Skeletal muscle tissue (tissue), 4 donors: ENCODE data around the gene CST4. TPM values are rescaled to one million over a fixed set of nuclear protein-coding genes. Genes with fewer than 3 reads are reported as not detected.
"Not testable (repeated sequence)": the region's sequence is repeated elsewhere in the genome, so short reads cannot be mapped to it uniquely, and the experiment has no call there.

Experiments used
- H3K27ac ChIP-seq: one replicate; pipeline ENCODE4 v1.7.0; 2013; ENCODE audit warnings: mild to moderate bottlenecking, low read depth, low read length, inconsistent platforms
- H3K27me3 ChIP-seq, 3 donors: one replicate each; pipeline ENCODE4 v1.7.0; 2013; ENCODE audit warnings: low read length in 3 of 3; ENCODE audit not compliant: control insufficient read depth in 3 of 3, insufficient read depth in 3 of 3
- H3K36me3 ChIP-seq, 3 donors: one replicate each; pipeline ENCODE4 v1.7.0; 2013; ENCODE audit warnings: low read length in 3 of 3; ENCODE audit not compliant: control insufficient read depth in 3 of 3, insufficient read depth in 3 of 3
- H3K4me1 ChIP-seq, 3 donors: one replicate each; pipeline ENCODE4 v1.7.0; 2013; ENCODE audit warnings: low read length in 3 of 3, mild to moderate bottlenecking in 3 of 3; ENCODE audit not compliant: control insufficient read depth in 3 of 3, insufficient read depth in 3 of 3
- H3K4me3 ChIP-seq, 3 donors: one replicate each; pipeline ENCODE4 v1.7.0; 2013; ENCODE audit warnings: low read length in 3 of 3
- H3K9ac ChIP-seq, 3 donors: one replicate each; pipeline ENCODE4 v1.7.0; 2013; ENCODE audit warnings: low read length in 3 of 3, mild to moderate bottlenecking in 3 of 3, moderate library complexity in 2 of 3, low read depth in 1 of 3
- H3K9me3 ChIP-seq, 3 donors: one replicate each; pipeline ENCODE4 v1.7.0; 2013; ENCODE audit warnings: low read length in 3 of 3; ENCODE audit not compliant: control insufficient read depth in 3 of 3
- total RNA-seq: library from RNA; depleted of rRNA; stranded (reverse); fragments of >200 nt; gene quantifications from one replicate; pipeline ENCODE4 v1.2.3, GENCODE V29; 2014
- donor health status: Osteomylitis.

CST4 gene
- total RNA-seq, 1 donor from 2014 or later: not detected

DNA sequence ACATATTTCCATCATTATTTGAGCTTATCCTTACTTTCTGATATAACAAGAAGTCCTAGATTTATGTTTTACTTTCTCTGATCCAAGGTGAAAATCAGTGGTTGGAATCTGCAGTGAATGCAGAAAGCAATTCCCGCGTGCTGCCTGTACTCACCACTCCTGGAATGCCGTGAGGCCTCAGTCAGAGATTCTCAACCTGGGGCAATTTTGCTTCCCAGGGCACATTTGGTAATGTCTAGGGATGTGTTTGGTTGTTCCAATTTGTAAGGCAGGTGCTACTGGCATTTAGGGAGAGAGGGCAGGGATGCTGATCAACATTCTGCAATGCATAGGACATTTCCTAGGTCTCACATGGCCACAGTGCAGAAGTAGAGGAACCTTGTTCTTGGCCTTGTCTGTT lies 23.9 kb downstream of the CST4 start:
- Histone ChIP-seq H3K27ac (no peak overlapping the region), H3K9me3 (no peaks in the 10 kb centered on the region), H3K9ac (no peak overlapping the region), H3K4me3 (no peak overlapping the region), H3K27me3 (no peaks in the 10 kb centered on the region), H3K4me1 (peaks cover 11 to 18% (median 14%) of the 10 kb centered on the region in 3 donors), H3K36me3 (no peaks in the 10 kb centered on the region)

DNA sequence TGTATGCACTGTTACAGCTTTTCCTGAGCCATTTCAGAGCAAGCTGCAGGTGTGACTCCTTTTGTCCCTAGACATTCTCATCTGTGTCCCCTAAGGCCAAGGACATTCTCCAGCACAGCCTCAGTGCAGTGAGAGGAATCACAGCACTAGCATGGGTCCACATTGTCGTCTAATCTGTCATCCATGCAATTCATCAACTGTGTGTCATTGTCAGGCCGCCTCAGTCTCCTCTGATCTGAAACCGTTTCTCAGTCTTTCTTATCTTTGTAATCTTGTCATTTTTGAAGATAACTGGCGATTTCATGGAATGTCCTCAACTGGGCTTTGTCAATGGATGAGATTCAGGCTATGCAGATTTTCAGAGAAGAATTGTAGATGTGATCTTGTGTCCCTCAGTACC lies 24.8 kb downstream of the CST4 start:
- H3K27ac ChIP-seq, H3K36me3 ChIP-seq, H3K27me3 ChIP-seq, H3K9me3 ChIP-seq, H3K9ac ChIP-seq, H3K4me3 ChIP-seq: not testable (repeated sequence)
- peaks cover 17 to 23% (median 21%) of the 10 kb centered on the region in 3 donors for H3K4me1 ChIP-seq

DNA sequence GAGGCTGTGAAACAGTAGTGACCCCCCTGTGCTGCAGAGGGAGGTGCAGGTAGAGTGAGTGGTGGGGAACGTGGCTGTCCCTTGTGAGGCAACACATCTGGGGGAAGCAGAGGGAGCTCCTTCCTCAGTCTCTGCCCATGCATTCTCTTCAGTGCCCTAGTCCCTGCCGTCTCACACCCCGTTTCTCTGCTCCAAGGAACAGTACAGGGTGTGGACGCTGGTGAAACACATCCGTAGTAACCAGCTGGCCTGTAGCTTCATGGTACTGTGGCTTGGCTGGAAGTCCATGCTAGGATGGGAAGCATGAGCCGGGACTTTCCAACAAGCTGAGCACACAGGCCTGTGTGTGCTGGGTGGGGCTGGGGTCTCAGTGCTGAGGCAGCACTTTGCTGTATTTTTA lies 25.7 kb downstream of the CST4 start:
- Histone ChIP-seq H3K9ac (no peak overlapping the region), H3K4me3 (no peak overlapping the region), H3K4me1 (peaks cover 20 to 23% (median 21%) of the 10 kb centered on the region in 3 donors), H3K27ac (no peak overlapping the region), H3K27me3 (no peaks in the 10 kb centered on the region), H3K36me3 (no peaks in the 10 kb centered on the region), H3K9me3 (no peaks in the 10 kb centered on the region)

DNA sequence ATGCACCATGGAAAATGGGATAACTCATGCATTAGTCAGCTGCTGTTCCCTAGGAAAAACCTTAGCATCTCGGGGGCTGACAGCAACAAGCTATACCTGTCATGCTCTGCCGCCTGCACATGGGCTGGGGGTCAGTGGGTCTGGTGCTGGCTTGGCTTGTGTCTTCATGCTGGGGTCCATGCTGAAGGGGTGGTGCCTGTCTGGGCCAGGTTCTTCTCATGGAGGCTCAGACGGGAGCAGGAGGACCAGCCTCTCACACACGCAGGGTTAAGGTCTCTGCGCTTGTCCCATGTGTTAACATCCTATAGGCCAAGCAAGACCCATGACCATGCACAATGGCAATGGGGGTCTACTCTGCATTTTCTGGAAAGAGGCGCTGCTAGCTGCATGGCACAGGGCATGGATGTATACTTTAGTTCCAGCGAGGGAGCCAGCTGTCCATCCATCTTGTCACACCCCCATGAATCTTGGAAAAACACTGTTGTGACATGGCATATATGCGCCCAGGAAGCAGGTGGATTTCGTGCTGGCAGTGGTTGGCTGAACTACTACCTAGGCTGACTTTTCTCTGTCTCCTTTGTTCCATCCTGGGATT lies 26.5 kb downstream of the CST4 start:
- peaks cover 21 to 25% (median 25%) of the 10 kb centered on the region in 3 donors for H3K4me1 ChIP-seq
- H3K4me3 ChIP-seq: no peak overlapping the region
- H3K27ac ChIP-seq: no peak overlapping the region
- H3K9me3 ChIP-seq: no peaks in the 10 kb centered on the region
- H3K36me3 ChIP-seq: no peaks in the 10 kb centered on the region
- no peaks in the 10 kb centered on the region for H3K27me3 ChIP-seq
- no peak overlapping the region for H3K9ac ChIP-seq

- H3K4me3 ChIP-seq: peak overlapping the region in 1 of 3 donors; percentile 34
- no peaks in the 10 kb centered on the region for H3K27me3 ChIP-seq
- peaks cover 20 to 29% (median 26%) of the 10 kb centered on the region in 3 donors for H3K4me1 ChIP-seq
- no peak overlapping the region for H3K9ac ChIP-seq
- no peaks in the 10 kb centered on the region for H3K9me3 ChIP-seq
- no peaks in the 10 kb centered on the region for H3K36me3 ChIP-seq
- no peak overlapping the region for H3K27ac ChIP-seq
Measured at GRCh38 chr20:23661002-23661429, 27.8 kb downstream of the CST4 start.

DNA sequence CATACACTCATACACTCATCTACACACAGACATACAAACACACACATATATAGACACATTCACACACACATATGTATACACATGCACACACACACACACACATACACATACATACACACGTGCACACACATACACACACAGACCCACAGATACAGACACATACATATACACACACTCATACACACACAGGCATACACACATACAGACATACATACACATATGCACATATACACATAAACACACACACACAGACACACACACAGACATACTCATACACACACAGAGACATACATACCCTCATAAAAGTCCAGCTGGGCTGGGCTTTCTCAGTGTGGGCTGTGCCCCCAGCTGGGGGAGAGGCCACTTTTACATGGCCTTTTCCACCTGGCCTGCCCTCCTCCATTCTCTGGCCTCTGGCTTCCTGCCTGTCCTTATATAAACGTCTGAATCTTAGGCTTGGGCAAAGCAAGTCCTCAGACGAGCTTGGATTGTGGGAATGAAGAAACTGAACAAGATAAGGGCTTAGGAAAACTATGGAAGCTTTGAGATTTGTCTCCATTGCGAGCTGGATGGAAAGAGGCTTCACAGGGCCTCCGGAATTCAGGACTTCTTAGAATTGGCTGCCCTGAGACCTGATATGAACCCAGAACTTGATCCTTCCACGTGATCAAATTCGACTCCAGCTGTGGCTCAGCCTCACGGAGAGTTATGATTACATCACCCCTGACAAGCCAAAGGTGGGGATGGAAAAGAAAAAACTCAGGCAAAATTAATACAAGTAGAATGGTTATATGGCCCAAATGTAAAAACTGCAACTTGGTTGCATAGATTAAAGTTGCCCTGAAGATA lies 28.6 kb downstream of the CST4 start:
- Histone ChIP-seq H3K9me3 (no peaks in the 10 kb centered on the region), H3K4me3 (peak overlapping the region in 2 of 3 donors; percentile 15 to 34), H3K27ac (no peak overlapping the region), H3K9ac (peak overlapping the region in 2 of 3 donors; percentile 47 to 57), H3K27me3 (no peaks in the 10 kb centered on the region), H3K36me3 (no peaks in the 10 kb centered on the region), H3K4me1 (peaks cover 26 to 30% (median 29%) of the 10 kb centered on the region in 3 donors)

DNA sequence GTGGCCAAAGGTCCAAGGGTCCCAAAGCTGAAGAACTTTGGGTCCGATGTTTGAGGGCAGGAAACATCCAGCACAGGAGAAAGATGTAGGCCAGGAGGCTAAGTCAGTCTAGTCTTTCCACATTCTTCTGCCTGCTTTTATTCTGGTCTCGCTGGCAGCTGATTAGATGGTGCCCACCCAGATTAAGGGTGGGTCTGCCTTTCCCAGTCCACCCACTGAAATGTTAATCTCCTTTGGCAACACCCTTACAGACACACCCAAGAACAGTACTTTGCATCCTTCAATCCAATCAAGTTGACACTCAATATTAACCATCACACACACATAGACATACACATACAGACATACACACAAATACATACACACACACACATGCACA lies 29.2 kb downstream of the CST4 start:
- H3K27ac ChIP-seq: not testable (repeated sequence)

DNA sequence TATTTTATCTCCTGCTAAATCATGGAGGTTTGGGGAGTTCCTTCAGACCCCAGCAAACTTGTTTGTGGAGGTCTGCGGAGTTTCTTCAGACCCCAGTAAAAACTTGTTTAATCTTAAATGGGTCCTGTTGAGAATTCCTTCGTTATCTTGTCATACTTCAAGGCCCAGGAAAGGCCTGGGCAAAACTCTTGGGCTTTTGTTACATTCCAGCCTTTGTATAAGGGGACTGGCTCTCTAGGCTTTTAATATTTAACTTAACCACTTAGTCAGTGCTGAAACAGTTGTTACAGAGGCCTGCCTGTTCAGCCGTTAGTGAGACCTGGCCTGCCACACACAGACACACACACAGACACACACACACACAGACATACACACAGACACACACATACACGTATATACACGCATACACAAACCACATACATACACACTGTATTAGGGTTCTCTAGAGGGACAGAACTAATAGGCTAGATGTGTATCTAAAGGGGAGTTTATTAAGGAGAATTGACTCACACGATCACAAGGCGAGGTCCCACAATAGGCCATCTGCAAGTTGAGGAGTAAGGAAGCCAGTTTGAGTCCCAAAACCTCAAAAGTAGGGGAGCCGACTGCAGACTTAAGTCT lies 29.7 kb downstream of the CST4 start:
- H3K9ac ChIP-seq: no peak overlapping the region
- H3K9me3 ChIP-seq: no peaks in the 10 kb centered on the region
- no peaks in the 10 kb centered on the region for H3K36me3 ChIP-seq
- no peak overlapping the region for H3K27ac ChIP-seq
- H3K4me1 ChIP-seq: peaks cover 29 to 41% (median 34%) of the 10 kb centered on the region in 3 donors
- H3K4me3 ChIP-seq: no peak overlapping the region
- no peaks in the 10 kb centered on the region for H3K27me3 ChIP-seq

More for the DNA sequence above, 29.2 kb downstream of the CST4 start:
- H3K4me3 ChIP-seq, H3K9ac ChIP-seq, H3K36me3 ChIP-seq, H3K27me3 ChIP-seq, H3K9me3 ChIP-seq: not testable (repeated sequence)
- peaks cover 29 to 36% (median 29%) of the 10 kb centered on the region in 3 donors for H3K4me1 ChIP-seq

DNA sequence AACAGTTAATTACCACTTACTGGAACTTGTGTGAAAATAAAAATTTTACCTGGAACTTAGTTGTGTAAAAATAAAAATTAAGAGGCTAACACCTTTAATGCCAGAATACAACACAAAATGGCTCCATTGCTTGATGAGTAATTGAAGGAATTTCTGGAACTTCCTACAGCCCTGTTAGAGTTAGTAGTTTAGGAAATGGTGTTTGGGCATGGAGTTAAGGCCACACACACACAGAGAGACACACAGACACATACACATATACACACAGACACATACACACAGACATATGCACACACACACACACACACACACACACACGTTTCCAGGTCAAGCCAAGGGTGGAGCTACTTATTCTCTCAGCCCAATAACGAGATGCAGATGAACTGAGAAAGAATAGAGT lies 30.5 kb downstream of the CST4 start:
- no peak overlapping the region for H3K27ac ChIP-seq

DNA sequence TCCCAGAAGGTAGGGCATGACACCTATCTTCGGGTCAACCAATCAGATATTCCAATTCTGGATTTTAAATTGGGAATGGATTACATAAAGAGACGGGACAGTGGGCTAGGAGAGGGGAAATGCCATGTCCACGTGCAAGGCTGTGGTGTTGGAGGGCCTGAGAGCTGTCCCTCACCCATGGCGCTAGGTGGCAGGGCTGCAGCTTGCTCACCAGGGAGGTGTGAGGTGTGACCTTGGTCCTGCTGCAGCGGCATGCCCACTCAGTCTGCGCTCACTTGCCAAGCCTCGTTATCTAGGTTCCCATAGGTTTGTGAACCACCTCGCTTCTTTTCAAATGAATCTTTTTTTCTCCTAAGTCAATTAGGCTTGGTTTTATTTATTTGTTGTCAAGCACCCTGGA lies 31.6 kb downstream of the CST4 start:
- no peaks in the 10 kb centered on the region for H3K36me3 ChIP-seq
- peaks cover 29 to 49% (median 37%) of the 10 kb centered on the region in 3 donors for H3K4me1 ChIP-seq
- H3K9me3 ChIP-seq: no peaks in the 10 kb centered on the region
- no peak overlapping the region for H3K9ac ChIP-seq
- H3K27me3 ChIP-seq: no peaks in the 10 kb centered on the region
- no peak overlapping the region for H3K27ac ChIP-seq
- no peak overlapping the region for H3K4me3 ChIP-seq

More for the DNA sequence above, 30.5 kb downstream of the CST4 start:
- no peak overlapping the region for H3K4me3 ChIP-seq
- H3K27me3 ChIP-seq: no peaks in the 10 kb centered on the region
- H3K4me1 ChIP-seq: peaks cover 29 to 48% (median 37%) of the 10 kb centered on the region in 3 donors
- no peak overlapping the region for H3K9ac ChIP-seq
- H3K36me3 ChIP-seq: no peaks in the 10 kb centered on the region
- H3K9me3 ChIP-seq: no peaks in the 10 kb centered on the region
